Neutrophil (primary cell): Measurements from ENCODE around the gene MCM3AP.

Experiments
- H3K27ac ChIP-seq: fragments of 200-600 bp; sonication (generic); 2 replicates; pipeline ENCODE4 v1.5.1; 2016; ENCODE audit warnings: mild to moderate bottlenecking, moderate library complexity
- H3K27me3 ChIP-seq: fragments of 200-600 bp; sonication (generic); 2 replicates; pipeline ENCODE4 v1.6.0; 2016; ENCODE audit warnings: mild to moderate bottlenecking
- H3K36me3 ChIP-seq: fragments of 200-600 bp; sonication (generic); 2 replicates; pipeline ENCODE4 v1.5.1; 2017
- H3K4me1 ChIP-seq, 2 experiments: fragments of 200-600 bp in 1 of 2; sonication (generic) in 1 of 2; 1 replicate in 1 of 2; 2 replicates in 1 of 2; pipeline versions ENCODE4 v1.5.1 to v1.6.1; 2013 to 2016; ENCODE audit warnings: low read depth in 1 of 2, low read length in 1 of 2, mild to moderate bottlenecking in 1 of 2, moderate library complexity in 1 of 2; ENCODE audit not compliant: control insufficient read depth in 1 of 2, insufficient read depth in 1 of 2
- H3K4me3 ChIP-seq, 2 experiments: fragments of 200-600 bp in 1 of 2; sonication (generic) in 1 of 2; 1 replicate in 1 of 2; 2 replicates in 1 of 2; pipeline ENCODE4 v1.5.1; 2013 to 2016; ENCODE audit warnings: low read depth in 1 of 2, low read length in 1 of 2, mild to moderate bottlenecking in 1 of 2, moderate library complexity in 1 of 2
- H3K9me3 ChIP-seq: fragments of 200-600 bp; sonication (generic); 2 replicates; pipeline ENCODE4 v1.5.1; 2016
- CTCF ChIP-seq: fragments of 200-600 bp; sonication (generic); IDR thresholded peaks from 2 replicates; pipeline ENCODE4 v1.5.1; 2016; ENCODE audit warnings: antibody characterized with exemption

MCM3AP gene

GRCh38 chr21:46191686-46192575 is 93.5 kb downstream of the MCM3AP start:
- H3K27me3 ChIP-seq: no peaks in the 10 kb centered on the region
- H3K9me3 ChIP-seq: no peaks in the 10 kb centered on the region
- H3K4me1 ChIP-seq: no peaks in the 10 kb centered on the region
- no peak overlapping the region for H3K4me3 ChIP-seq
- no peak for TF ChIP-seq CTCF
- H3K36me3 ChIP-seq: peaks cover 17% of the 10 kb centered on the region
- no peak overlapping the region for H3K27ac ChIP-seq

- Histone ChIP-seq H3K4me1 (no peaks in the 10 kb centered on the region), H3K27me3 (no peaks in the 10 kb centered on the region), H3K36me3 (peaks cover 17% of the 10 kb centered on the region), H3K9me3 (no peaks in the 10 kb centered on the region), H3K4me3 (no peak overlapping the region), H3K27ac (no peak overlapping the region)
- no peak for TF ChIP-seq CTCF
These were observed 94.1 kb downstream of the MCM3AP start for GRCh38 chr21:46191257-46191685.

- TF ChIP-seq CTCF: no peak
- Histone ChIP-seq H3K27ac (no peak overlapping the region), H3K27me3 (no peaks in the 10 kb centered on the region), H3K4me3 (no peak overlapping the region), H3K4me1 (no peaks in the 10 kb centered on the region), H3K9me3 (no peaks in the 10 kb centered on the region), H3K36me3 (peaks cover 11% of the 10 kb centered on the region)
These were observed 94.8 kb downstream of the MCM3AP start for GRCh38 chr21:46190491-46191131.

DNA sequence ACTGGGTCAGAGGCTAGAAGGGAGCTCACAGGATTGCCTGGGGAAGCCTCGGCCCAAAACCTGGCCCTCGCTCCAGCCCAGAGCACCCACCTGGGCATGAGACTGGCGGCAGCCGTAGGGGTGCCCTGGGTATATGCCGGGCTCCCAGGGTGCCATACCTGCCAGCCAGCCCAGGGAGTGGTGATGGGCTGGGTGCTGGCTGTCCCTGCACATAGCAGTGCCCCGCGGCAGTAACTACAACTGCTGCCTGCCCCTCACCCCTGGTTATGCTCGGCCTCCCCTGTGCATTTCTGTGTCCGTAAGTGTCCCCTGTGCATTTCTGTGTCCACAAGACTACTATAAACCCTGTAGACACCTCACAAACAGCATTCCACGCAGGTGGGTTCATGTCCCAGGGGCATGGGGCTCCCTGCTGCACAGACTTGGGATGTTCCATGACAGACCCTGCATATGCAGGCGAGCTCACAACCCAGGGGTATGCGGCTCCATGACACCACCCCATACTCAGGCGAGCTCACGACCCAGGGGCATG is 95.4 kb downstream of the MCM3AP start:
- H3K27ac ChIP-seq: no peak overlapping the region
- TF ChIP-seq CTCF: no peak
- peaks cover 7% of the 10 kb centered on the region for H3K36me3 ChIP-seq

DNA sequence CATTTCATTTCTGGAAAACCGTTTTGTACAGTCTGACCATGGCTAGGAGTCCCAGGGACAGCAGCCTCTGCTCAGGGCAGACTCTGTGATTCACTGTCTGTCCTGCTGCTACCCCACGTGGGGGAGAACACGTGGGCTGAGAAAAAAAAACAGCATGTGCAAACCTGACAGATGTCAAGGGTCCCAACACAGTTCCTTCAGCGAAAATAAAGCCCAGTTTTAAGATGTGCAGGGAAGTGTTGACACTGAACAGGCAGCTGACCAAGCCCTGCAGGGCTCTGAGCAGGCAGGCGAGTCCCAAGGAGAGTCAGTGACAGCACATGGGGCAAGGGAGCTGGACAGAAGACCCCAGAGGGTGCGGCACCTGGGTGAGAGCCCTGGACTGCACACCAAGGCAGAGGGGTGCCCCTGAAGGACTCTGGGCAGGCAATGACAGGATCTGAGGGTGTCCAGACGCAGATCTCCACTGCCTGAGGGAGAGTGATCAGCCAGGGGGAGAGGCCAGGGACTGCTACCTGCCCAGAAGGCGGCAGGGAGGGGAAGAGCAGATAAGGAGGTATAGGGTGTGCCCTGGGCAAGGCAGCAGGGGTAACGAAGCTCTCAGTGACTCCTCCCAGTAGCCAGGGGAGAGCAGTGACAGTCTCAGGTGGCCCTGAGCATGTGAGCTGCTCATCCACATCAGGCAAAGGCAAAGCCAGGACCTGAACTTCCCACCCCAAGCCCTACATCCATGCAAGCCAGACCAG is 96.0 kb downstream of the MCM3AP start:
- Histone ChIP-seq H3K4me1 (peaks cover 11 to 12% of the 10 kb centered on the region in 2 experiments), H3K27ac (no peak overlapping the region), H3K27me3 (no peaks in the 10 kb centered on the region), H3K9me3 (no peaks in the 10 kb centered on the region), H3K36me3 (peaks cover 5% of the 10 kb centered on the region), H3K4me3 (no peak overlapping the region)
- TF ChIP-seq CTCF: no peak

More for the DNA sequence above, 95.4 kb downstream of the MCM3AP start:
- Histone ChIP-seq H3K9me3 (no peaks in the 10 kb centered on the region), H3K4me3 (no peak overlapping the region), H3K27me3 (no peaks in the 10 kb centered on the region), H3K4me1 (peaks cover 5% of the 10 kb centered on the region in 2 experiments)
